Fibroblast of lung (primary cell): ENCODE data around the gene EZR. TPM values are rescaled to one million over a fixed set of nuclear protein-coding genes. Genes with fewer than 3 reads are reported as not detected.

Source experiments
- DNase-seq, 2 donors: peaks; one replicate each; pipeline versions ENCODE4 v3.0.0 to v3.0.0-alpha.2; 2010; ENCODE audit warnings: low read depth in 2 of 2
- H2AFZ ChIP-seq: 2 replicates; pipeline ENCODE4 v1.5.1; 2012; ENCODE audit warnings: low read length, control low read depth, inconsistent platforms
- H3K27ac ChIP-seq: 2 replicates; pipeline ENCODE4 v1.5.1; 2011; ENCODE audit warnings: low read length, control low read depth; ENCODE audit not compliant: insufficient read depth
- H3K27me3 ChIP-seq: 2 replicates; pipeline ENCODE4 v1.5.1; 2011; ENCODE audit warnings: mild to moderate bottlenecking, low read length; ENCODE audit not compliant: control insufficient read depth, insufficient read depth
- H3K36me3 ChIP-seq: 2 replicates; pipeline ENCODE4 v1.5.1; 2011; ENCODE audit warnings: low read length; ENCODE audit not compliant: control insufficient read depth, insufficient read depth
- H3K4me1 ChIP-seq: 2 replicates; pipeline ENCODE4 v1.5.1; 2011; ENCODE audit warnings: low read length; ENCODE audit not compliant: control insufficient read depth, insufficient read depth; ENCODE audit errors: extremely low read depth
- H3K4me2 ChIP-seq: 2 replicates; pipeline ENCODE4 v1.5.1; 2011; ENCODE audit warnings: low read length, control low read depth; ENCODE audit not compliant: insufficient read depth; ENCODE audit errors: extremely low read depth
- H3K4me3 ChIP-seq, 4 experiments: fragments of 200-600 bp in 1 of 4; sonication (generic) in 1 of 4; replicated peaks in 1 of 4; 2 replicates each; pipeline ENCODE4 v1.5.1; 2011 to 2016; ENCODE audit warnings: low read length in 4 of 4, low read depth in 3 of 4, mild to moderate bottlenecking in 3 of 4, control low read depth in 2 of 4, inconsistent platforms in 1 of 4, mixed read lengths in 1 of 4; ENCODE audit not compliant: insufficient read depth in 1 of 4; ENCODE audit errors: control extremely low read depth in 1 of 4
- H3K79me2 ChIP-seq: 2 replicates; pipeline ENCODE4 v1.5.1; 2012; ENCODE audit warnings: mild to moderate bottlenecking, low read length, inconsistent platforms; ENCODE audit not compliant: control insufficient read depth, insufficient read depth
- H3K9ac ChIP-seq: 2 replicates; pipeline ENCODE4 v1.5.1; 2011; ENCODE audit warnings: mild to moderate bottlenecking, low read length, control low read depth; ENCODE audit not compliant: insufficient read depth
- H3K9me3 ChIP-seq: 2 replicates; pipeline ENCODE4 v1.5.1; 2012; ENCODE audit warnings: low read depth, low read length; ENCODE audit not compliant: control insufficient read depth, insufficient read depth
- H4K20me1 ChIP-seq: 2 replicates; pipeline ENCODE4 v1.5.1; 2011; ENCODE audit warnings: low read length; ENCODE audit not compliant: control insufficient read depth, insufficient read depth; ENCODE audit errors: extremely low read depth
- EZH2 ChIP-seq: IDR thresholded peaks from 2 replicates; pipeline ENCODE4 v1.5.1; 2012; ENCODE audit warnings: low read length, control low read depth, mild to moderate bottlenecking; ENCODE audit errors: missing control alignments
- polyA plus RNA-seq, 2 donors: library from polyadenylated mRNA; depleted of rRNA in 1 of 2; stranded (reverse) in 1 of 2; unstranded in 1 of 2; fragments of >200 nt; gene quantifications; 2 replicates each; pipeline ENCODE4 v1.2.1, GENCODE V29; 2011 to 2012; ENCODE audit warnings: missing spikeins in 1 of 2
- total RNA-seq: library from RNA; depleted of rRNA; stranded (reverse); fragments of >200 nt; gene quantifications from 2 replicates; pipeline ENCODE4 v1.2.1, GENCODE V29; 2014
- TF ChIP-seq, protein P1 (sequence below), 2 donors: IDR thresholded peaks in 1 of 2; conservative IDR thresholded peaks in 1 of 2; 1 replicate in 1 of 2; 2 replicates in 1 of 2; pipeline ENCODE4 v1.5.1; 2011 to 2012; ENCODE audit warnings: low read length in 2 of 2, control low read depth in 1 of 2, inconsistent platforms in 1 of 2, low read depth in 1 of 2, mild to moderate bottlenecking in 1 of 2

Gene EZR
- total and polyA plus RNA-seq, 2 donors (not counting 1 experiment from before 2014, with no cell fraction given), result 89.0 to 132 TPM

DNA sequence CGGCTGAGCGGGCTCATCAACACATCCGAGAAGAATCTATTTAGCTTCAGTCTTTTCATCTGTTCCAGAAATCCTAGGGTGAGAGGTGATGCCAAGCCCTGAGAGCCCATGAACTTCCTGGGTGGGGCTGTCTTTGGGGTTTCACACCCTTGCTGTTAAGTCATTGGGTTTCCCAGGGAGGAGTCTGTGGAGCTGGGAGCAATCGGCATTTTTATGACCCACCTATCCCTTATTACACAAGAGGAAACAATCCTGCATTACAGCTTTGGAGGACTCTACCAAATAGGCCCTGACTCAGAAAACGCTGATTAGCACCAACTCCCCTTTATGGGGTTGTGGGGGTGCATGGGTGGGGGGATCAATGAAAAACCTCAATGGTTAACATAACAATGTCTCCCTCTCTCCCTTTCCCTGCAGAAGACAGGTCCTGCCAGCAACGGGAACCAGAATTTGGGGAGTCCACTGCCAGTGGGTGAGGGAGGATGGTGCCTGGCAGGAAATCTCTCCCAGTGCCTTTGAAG, 46.3 kb downstream of the EZR start:
- H2AFZ ChIP-seq, result no peak overlapping the region
- H3K9ac ChIP-seq, result no peak overlapping the region
- no peak overlapping the region for H3K27ac ChIP-seq
- H3K4me1 ChIP-seq, result no peaks in the 10 kb centered on the region
- H3K4me2 ChIP-seq, result no peak overlapping the region
- no peaks in the 10 kb centered on the region for H4K20me1 ChIP-seq
- peaks cover 48% of the 10 kb centered on the region for H3K36me3 ChIP-seq
- peaks cover 6% of the 10 kb centered on the region for H3K79me2 ChIP-seq
- peak; percentile 13 to 19 for DNase-seq
- H3K9me3 ChIP-seq, result no peaks in the 10 kb centered on the region
- H3K27me3 ChIP-seq, result no peaks in the 10 kb centered on the region
- no peak overlapping the region for H3K4me3 ChIP-seq
- TF ChIP-seq, protein P1, sequence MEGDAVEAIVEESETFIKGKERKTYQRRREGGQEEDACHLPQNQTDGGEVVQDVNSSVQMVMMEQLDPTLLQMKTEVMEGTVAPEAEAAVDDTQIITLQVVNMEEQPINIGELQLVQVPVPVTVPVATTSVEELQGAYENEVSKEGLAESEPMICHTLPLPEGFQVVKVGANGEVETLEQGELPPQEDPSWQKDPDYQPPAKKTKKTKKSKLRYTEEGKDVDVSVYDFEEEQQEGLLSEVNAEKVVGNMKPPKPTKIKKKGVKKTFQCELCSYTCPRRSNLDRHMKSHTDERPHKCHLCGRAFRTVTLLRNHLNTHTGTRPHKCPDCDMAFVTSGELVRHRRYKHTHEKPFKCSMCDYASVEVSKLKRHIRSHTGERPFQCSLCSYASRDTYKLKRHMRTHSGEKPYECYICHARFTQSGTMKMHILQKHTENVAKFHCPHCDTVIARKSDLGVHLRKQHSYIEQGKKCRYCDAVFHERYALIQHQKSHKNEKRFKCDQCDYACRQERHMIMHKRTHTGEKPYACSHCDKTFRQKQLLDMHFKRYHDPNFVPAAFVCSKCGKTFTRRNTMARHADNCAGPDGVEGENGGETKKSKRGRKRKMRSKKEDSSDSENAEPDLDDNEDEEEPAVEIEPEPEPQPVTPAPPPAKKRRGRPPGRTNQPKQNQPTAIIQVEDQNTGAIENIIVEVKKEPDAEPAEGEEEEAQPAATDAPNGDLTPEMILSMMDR (conservative IDR thresholded peaks at IDR 0.05 in 1 of 2, IDR thresholded peaks at IDR 0.05 in 1 of 2; ENCODE audit: low read depth in 1 of 2, low read length in 2 of 2), result no peak
- no peak for TF ChIP-seq EZH2

DNA sequence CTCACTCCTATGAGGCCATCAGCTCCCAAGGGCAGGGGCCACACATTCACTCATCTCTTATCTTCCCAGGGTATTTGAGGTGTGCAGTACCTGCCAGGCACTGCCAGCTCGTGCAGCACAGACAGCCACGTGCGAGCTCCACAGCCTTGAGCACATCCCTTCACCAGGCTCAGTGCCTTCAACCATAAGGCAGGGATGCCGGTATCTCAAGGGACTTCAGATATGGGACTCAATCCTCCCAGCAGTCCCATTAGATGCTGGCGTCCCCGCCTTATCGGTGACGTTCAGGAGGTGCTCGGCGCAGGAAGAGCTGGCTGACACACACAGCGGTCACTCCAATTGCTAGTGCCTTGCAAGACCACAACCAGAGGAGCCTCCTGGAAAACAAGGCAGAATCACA, 47.0 kb downstream of the EZR start:
- no peak for DNase-seq
- Histone ChIP-seq H3K27ac (no peak overlapping the region), H3K27me3 (no peaks in the 10 kb centered on the region), H3K4me1 (no peaks in the 10 kb centered on the region), H3K36me3 (peaks cover 47% of the 10 kb centered on the region), H3K4me2 (no peak overlapping the region), H3K9ac (no peak overlapping the region), H4K20me1 (no peaks in the 10 kb centered on the region), H3K79me2 (peaks cover 2% of the 10 kb centered on the region), H2AFZ (no peak overlapping the region), H3K9me3 (no peaks in the 10 kb centered on the region), H3K4me3 (no peak overlapping the region)
- no peak for TF ChIP-seq EZH2
- TF ChIP-seq, protein P1 (conservative IDR thresholded peaks at IDR 0.05 in 1 of 2, IDR thresholded peaks at IDR 0.05 in 1 of 2; ENCODE audit: low read depth in 1 of 2, low read length in 2 of 2), result no peak

DNA sequence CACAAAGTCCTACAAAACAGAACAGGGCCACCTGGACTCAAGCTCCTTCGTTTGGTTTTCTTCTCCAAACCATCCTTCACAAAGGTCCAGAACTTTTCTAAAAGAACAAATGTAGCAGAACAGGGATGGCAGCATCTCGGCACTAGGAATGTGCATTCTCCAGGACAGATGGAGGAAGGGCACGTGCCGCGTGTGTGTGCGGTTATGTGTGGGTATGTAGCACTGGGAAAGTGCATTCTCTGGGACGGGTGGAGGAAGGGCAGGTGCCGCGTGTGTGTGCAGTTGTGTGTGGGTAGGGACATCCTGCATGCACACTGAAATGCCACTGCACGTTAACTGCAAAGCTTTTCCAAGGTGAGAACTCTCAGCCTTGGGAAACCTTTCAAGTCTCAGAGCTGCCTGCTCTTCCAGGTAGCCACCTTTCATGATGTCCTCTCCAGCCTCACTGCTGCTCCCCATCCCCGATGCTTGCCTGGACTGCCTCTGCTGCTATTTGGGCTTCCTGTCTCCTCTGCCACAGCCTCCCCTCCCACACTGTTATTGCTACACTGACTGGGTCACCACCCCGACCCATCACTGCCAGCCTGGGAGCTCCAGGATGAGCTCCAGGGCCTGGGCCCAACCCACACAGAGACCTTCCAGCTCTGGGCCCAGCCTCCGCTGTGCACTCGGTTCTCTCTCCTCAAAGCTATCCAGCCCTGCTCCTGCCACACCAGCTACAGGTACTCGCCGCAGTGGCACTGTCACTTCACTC, 47.6 kb downstream of the EZR start:
- no peaks in the 10 kb centered on the region for H3K4me1 ChIP-seq
- no peaks in the 10 kb centered on the region for H3K79me2 ChIP-seq
- TF ChIP-seq, protein P1 (conservative IDR thresholded peaks at IDR 0.05 in 1 of 2, IDR thresholded peaks at IDR 0.05 in 1 of 2; ENCODE audit: low read depth in 1 of 2, low read length in 2 of 2), result no peak
- no peak for TF ChIP-seq EZH2
- H3K9ac ChIP-seq, result no peak overlapping the region
- H3K9me3 ChIP-seq, result no peaks in the 10 kb centered on the region
- no peak overlapping the region for H3K4me3 ChIP-seq
- H2AFZ ChIP-seq, result no peak overlapping the region
- DNase-seq, result no peak
- peaks cover 45% of the 10 kb centered on the region for H3K36me3 ChIP-seq
- no peaks in the 10 kb centered on the region for H4K20me1 ChIP-seq
- H3K27me3 ChIP-seq, result no peaks in the 10 kb centered on the region
- no peak overlapping the region for H3K4me2 ChIP-seq
- H3K27ac ChIP-seq, result no peak overlapping the region
